ENCODE measurements around the gene TBC1D10B. TPM values are rescaled to one million over a fixed set of nuclear protein-coding genes. Genes with fewer than 3 reads are reported as not detected.

TBC1D10B gene
- total and polyA plus RNA-seq, 2 of the 8 experiments (the other 6 are each of a cell fraction or from before 2014, with no cell fraction given): 15.4 to 28.6 TPM

DNA sequence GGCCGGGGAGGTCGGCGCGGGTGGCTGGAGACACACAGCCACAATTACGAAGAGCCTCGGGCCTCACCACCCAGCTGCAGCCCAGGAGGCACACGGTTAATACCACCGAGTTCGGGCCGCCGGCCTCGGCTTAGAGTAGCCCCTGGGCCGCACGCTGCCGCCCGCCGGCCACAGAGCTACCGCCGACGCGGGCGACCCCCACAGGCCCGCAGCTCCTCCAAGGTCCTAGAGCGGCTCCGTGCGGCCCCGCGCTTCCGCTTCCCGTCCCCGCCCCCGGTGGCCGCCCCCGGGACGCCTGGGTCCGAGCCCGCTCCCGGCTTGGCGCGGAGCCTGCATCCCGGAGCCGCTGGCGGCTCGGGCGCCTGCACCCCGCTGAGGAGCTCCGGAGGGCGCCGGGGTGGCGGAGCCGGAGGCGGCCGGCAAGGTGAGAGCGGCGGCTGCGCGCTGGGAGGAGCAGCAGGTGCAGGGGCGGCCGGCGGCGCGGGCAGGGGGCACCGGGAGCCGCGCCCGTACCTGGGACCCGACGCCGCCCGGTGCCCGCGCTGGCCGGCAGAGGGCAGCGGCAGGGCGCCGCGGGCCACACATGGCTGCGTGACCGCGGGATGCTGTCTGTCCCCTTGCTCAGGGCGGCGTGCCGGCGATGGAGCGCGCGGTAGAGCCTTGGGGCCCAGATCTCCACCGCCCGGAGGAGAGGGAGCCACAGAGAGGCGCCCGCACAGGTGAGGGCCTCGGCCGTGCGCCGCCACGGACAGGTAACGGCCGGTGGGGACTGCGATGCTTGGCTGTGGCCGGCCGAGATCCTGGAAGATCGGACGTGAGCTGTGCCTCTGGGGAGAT, 25.1 kb upstream of the TBC1D10B start, which contains the start of gene ZNF48:
Gene ZNF48 (plus strand): TSS at position 266 of the 837 bp plus-strand sequence. CDS start 375 bp downstream, at position 641.
- FAIRE-seq: no peak
- Histone ChIP-seq H2BK15ac (ENCODE audit: low read length) (peak within 1 kb of the TSS; percentile 92; the same call in 1 of the 2 replicates), H3K9me3 (ENCODE audit: insufficient read depth in 2 of 2, low read depth in 1 of 2, low read length in 1 of 2) (no peaks in the 10 kb centered on the region), H3K27me3 (replicated peaks in 1 of 4; ENCODE audit: control insufficient read depth in 3 of 4, extremely low read depth in 1 of 4, insufficient read depth in 3 of 4, low read length in 3 of 4) (no peaks in the 10 kb centered on the region), H3K4me2 (ENCODE audit: insufficient read depth in 1 of 2, low read depth in 2 of 2, low read length in 2 of 2) (peak within 1 kb of the TSS; percentile 93 to 94), H2AK5ac (ENCODE audit: low read depth, low read length) (peak within 1 kb of the TSS; percentile 65; the same call in 1 of the 2 replicates), H3K4me3 (ENCODE audit: extremely low read depth in 1 of 4, insufficient read depth in 2 of 4, low read depth in 3 of 4, low read length in 4 of 4) (peak within 1 kb of the TSS; percentile 72 to 98 (median 92)), H3K4ac (replicated peaks; ENCODE audit: insufficient read length, low read depth, low read length) (peak within 1 kb of the TSS; percentile 87), H4K8ac (ENCODE audit: extremely low read depth, insufficient read depth, low read length) (peak within 1 kb of the TSS; percentile 98), H4K20me1 (replicated peaks in 1 of 2; ENCODE audit: control insufficient read depth in 1 of 2, insufficient read depth in 2 of 2, low read length in 2 of 2) (peaks cover 12 to 17% of the 10 kb centered on the region in 2 experiments), H2AFZ (ENCODE audit: low read length) (peak within 1 kb of the TSS; percentile 11; the same call in 1 of the 2 replicates), H2BK12ac (ENCODE audit: low read depth, low read length) (0 out of 2 replicates have a peak within 1 kb of the TSS, but pooled peaks have one; percentile 75), H3K56ac (replicated peaks; ENCODE audit: insufficient read length, low read depth, low read length) (peak within 1 kb of the TSS; percentile 92), H3K36me3 (ENCODE audit: control insufficient read depth in 2 of 4, insufficient read depth in 4 of 4, low read length in 3 of 4) (peaks cover 4 to 21% (median 14%) of the 10 kb centered on the region in 4 experiments; a peak in 6 of 8 replicates), H3K14ac (ENCODE audit: insufficient read length) (peak within 1 kb of the TSS; percentile 21), H4K91ac (replicated peaks; ENCODE audit: insufficient read length, low read length) (peak within 1 kb of the TSS; percentile 88), H4K5ac (ENCODE audit: insufficient read length, low read depth, low read length) (peak within 1 kb of the TSS; percentile 93), H3K9ac (replicated peaks in 1 of 4; ENCODE audit: extremely low read depth in 1 of 4, low read depth in 3 of 4, low read length in 3 of 4) (peak within 1 kb of the TSS; percentile 89 to 98 (median 93)), H3K79me1 (ENCODE audit: low read depth, low read length) (no peaks in the 10 kb centered on the region; the same call in 1 of the 2 replicates), H2BK120ac (replicated peaks; ENCODE audit: low read depth, low read length) (peak within 1 kb of the TSS; percentile 75), H3K23me2 (ENCODE audit: low read depth, low read length) (peaks cover 11% of the 10 kb centered on the region; the same call in 1 of the 2 replicates), H2BK20ac (ENCODE audit: low read length) (no peak within 1 kb of the TSS), H3K18ac (ENCODE audit: extremely low read depth, low read length) (peak within 1 kb of the TSS; percentile 98), H3K79me2 (ENCODE audit: control insufficient read depth in 1 of 2, insufficient read depth in 2 of 2, low read length in 2 of 2) (peaks cover 5 to 21% of the 10 kb centered on the region in 2 experiments; a peak in 2 of 4 replicates), H3K23ac (ENCODE audit: insufficient read length) (no peak within 1 kb of the TSS), H3K27ac (ENCODE audit: low read depth, low read length) (peak within 1 kb of the TSS; percentile 88), H3K4me1 (replicated peaks in 1 of 4; ENCODE audit: control insufficient read depth in 3 of 4, insufficient read depth in 4 of 4, low read length in 3 of 4) (peaks cover 0 to 15% (median 9%) of the 10 kb centered on the region in 4 experiments; a peak in 6 of 7 replicates), H2BK5ac (ENCODE audit: low read depth, low read length) (peak within 1 kb of the TSS; percentile 97)
- DNase-seq (ENCODE audit: low read depth in 1 of 2, low spot score in 2 of 2): peak in 1 of 2 experiments; percentile 89
- ChIA-PET POLR2A (ENCODE audit: partially characterized antibody) (interaction anchor here (0.5 to 12.6 kb wide), 21 partner anchors 9 to 330 kb away, joined by 3 to 151 read pairs (median 4); partner anchors contain the start of genes ALDOA, CD2BP2, DCTPP1 and MYL11), CTCF (ENCODE audit: partially characterized antibody) (interaction anchor here (0.6 to 2.4 kb wide), 14 partner anchors 11 to 220 kb away, joined by 3 to 20 read pairs (median 5); partner anchors contain the start of gene ZNF771)
- 1% methylated on average over 78 of the region's 103 CpGs; no CpG with 5 or more reads in 1 of the 2 experiments for WGBS, 2 experiments (ENCODE audit: extremely low coverage in 1 of 2, insufficient coverage in 1 of 2, insufficient read length in 1 of 2, insufficient replicate concordance in 2 of 2, low coverage in 1 of 2, low lambda C conversion rate in 2 of 2, missing lambda C conversion rate in 1 of 2)
- TF ChIP-seq RBBP5 (IDR thresholded peaks at IDR 0.05; ENCODE audit: borderline replicate concordance, low read depth, low read length) (peak; percentile 52; the same call in 1 of the 2 replicates), YY1 (IDR thresholded peaks at IDR 0.05; ENCODE audit: low read depth, low read length) (no peak), CBX5 (IDR thresholded peaks at IDR 0.05; ENCODE audit: low read depth, low read length) (no peak), MAFK (IDR thresholded peaks at IDR 0.05; ENCODE audit: low read depth, low read length) (no peak), SIX5 (IDR thresholded peaks at IDR 0.05; ENCODE audit: low read depth, low read length) (no peak; the same call in 1 of the 2 replicates), TCF12 (IDR thresholded peaks at IDR 0.05; ENCODE audit: low read depth, low read length) (no peak), RAD21 (IDR thresholded peaks at IDR 0.05 in 1 of 2, conservative IDR thresholded peaks at IDR 0.05 in 1 of 2; ENCODE audit: low read depth in 2 of 2, low read length in 2 of 2) (peak; percentile 10 to 45; a peak in 2 of 4 replicates), TAF1 (IDR thresholded peaks at IDR 0.05; ENCODE audit: low read depth, low read length) (peak; percentile 62), KDM1A (IDR thresholded peaks at IDR 0.05; ENCODE audit: borderline replicate concordance, low read length) (no peak)
